Heart right ventricle (tissue), 16 donors: ENCODE measurements around the gene TMCC3. TPM values are rescaled to one million over a fixed set of nuclear protein-coding genes. Genes with fewer than 3 reads are reported as not detected.

Source experiments
- ATAC-seq, 8 donors: fragments of 200-7000 bp; cut with Tn5 transposase; one replicate each; pipeline ENCODE4 v1.9.1; 2020; ENCODE audit warnings: mild to moderate bottlenecking in 8 of 8, moderate library complexity in 8 of 8, moderate number of reproducible peaks in 1 of 8
- DNase-seq, 2 donors: peaks; one replicate each; pipeline ENCODE4 v3.0.0-alpha.2; 2020
- H3K27ac ChIP-seq, 10 donors: fragments of 200-600 bp; sonication (generic) in 2 of 10; one replicate each; pipeline versions ENCODE4 v1.5.0 to v1.8.0; 2020 to 2022; ENCODE audit warnings: mild to moderate bottlenecking in 3 of 10
- H3K27me3 ChIP-seq, 7 donors: fragments of 200-600 bp; one replicate each; pipeline ENCODE4 v1.8.0; 2021 to 2022; ENCODE audit warnings: mild to moderate bottlenecking in 2 of 7
- H3K36me3 ChIP-seq, 9 donors: fragments of 200-600 bp; sonication (generic) in 1 of 9; one replicate each; pipeline versions ENCODE4 v1.5.0 to v1.8.0; 2020 to 2022; ENCODE audit warnings: mild to moderate bottlenecking in 2 of 9
- H3K4me1 ChIP-seq, 9 donors: fragments of 200-600 bp; sonication (generic) in 1 of 9; one replicate each; pipeline versions ENCODE4 v1.5.0 to v1.8.0; 2020 to 2022; ENCODE audit warnings: mild to moderate bottlenecking in 4 of 9
- H3K4me3 ChIP-seq, 10 donors: fragments of 200-600 bp; sonication (generic) in 2 of 10; one replicate each; pipeline versions ENCODE4 v1.5.0 to v1.8.0; 2020 to 2022; ENCODE audit warnings: mild to moderate bottlenecking in 7 of 10, moderate library complexity in 2 of 10
- H3K9me3 ChIP-seq, 11 donors: fragments of 200-600 bp in 10 of 11; sonication (generic) in 2 of 11; one replicate each; pipeline versions ENCODE4 v1.5.0 to v1.8.0; 2013 to 2022; ENCODE audit warnings: mild to moderate bottlenecking in 2 of 11, control low read depth in 1 of 11, moderate library complexity in 1 of 11
- CTCF ChIP-seq, 9 donors: fragments of 200-600 bp; sonication (generic) in 2 of 9; IDR thresholded peaks; one replicate each; pipeline versions ENCODE4 v1.5.0 to v1.8.0; 2021 to 2022; ENCODE audit warnings: antibody characterized with exemption in 9 of 9, mild to moderate bottlenecking in 5 of 9, moderate library complexity in 1 of 9
- WGBS, 2 donors: extraction: QIAGEN DNeasy Blood & Tissue Kit; methylation state at CpG; one replicate each; pipeline ENCODE4 v1.1.7; 2013; ENCODE audit warnings: inconsistent platforms in 1 of 2; 5-methylcytosine and 5-hydroxymethylcytosine counted together
- intact Hi-C, 10 donors: fragments of 100-400 bp; cut with DNase I; formaldehyde crosslinking; loops; one replicate each; pipeline versions ENCODE4 v1.11.1 to v1.14.2; 2022
- polyA plus RNA-seq, 2 donors: library from polyadenylated mRNA; stranded (reverse); fragments of 200-250 nt; gene quantifications; one replicate each; pipeline ENCODE4 v1.2.3, GENCODE V29; 2013
- total RNA-seq, 10 donors: library from RNA; stranded (reverse); fragmentation: NEBNext Ultra II Directional in 3 of 10; extraction: Animal tissue kit (Norgen Biotek cat#: 25700) in 3 of 10; gene quantifications; one replicate each; pipeline versions ENCODE4 v1.2.1 to v1.2.4, GENCODE V29; 2021 to 2023
- donor health status: Arrhythmogenic right ventricular cardiomyopathy.
- donor health status: ischemic (EF 13 %, LVEDD 7.1; RV severe dilation, severe dysfunction).
- donor health status: healthy with polysubstance abuse.
- donor health status: DM: no; HTN: yes; CAD: no.
- donor health status: DM: no; HTN: no; CAD: no.
- donor health status: ischemic (EF 25% LVEDD 6.9; RV normal size, moderate dysfunction).
- donor health status: ischemic (EF 25% LVEDD 5.7; RV mildly dilated, moderate dysfunction).
- donor health status: healthy.
- donor health status: DM: yes; HTN: yes; CAD: no.
- donor health status: Ischemic cardiomyopathy.
- donor health status: ischemic (EF 35%, LVEDD 5.7; RV mildly dilated, moderate dysfunction).
- donor health status: nonischemic (EF 11% LVEDD 7.7; RV severe dilation, severe dysfunction).
- donor health status: DM: yes; HTN: yes; CAD: no.
- donor health status: PGD.
- donor health status: ischemic (EF 29% LVEDD 5.4; RV normal size, mild dysfunction).
- donor health status: nonischemic (EF 23%, LVEDD 6.1; RV moderate dilation, normal function).

Gene TMCC3
- total and polyA plus RNA-seq, 12 donors = 0.88 to 7.3 (median 3.0) TPM

- Histone ChIP-seq H3K36me3 (no peaks in the 10 kb centered on the region), H3K4me1 (peaks cover 0 to 49% (median 16%) of the 10 kb centered on the region in 9 donors), H3K27ac (peak overlapping the region; percentile 55 to 89 (median 74)), H3K27me3 (peaks cover 0 to 4% (median 0%) of the 10 kb centered on the region in 7 donors), H3K9me3 (no peaks in the 10 kb centered on the region), H3K4me3 (peak overlapping the region in 1 of 10 donors; percentile 6)
- no peak for TF ChIP-seq CTCF (IDR thresholded peaks at IDR 0.05)
- ATAC-seq = peak; percentile 70 to 95 (median 90)
- peak; percentile 14 to 69 for DNase-seq
- WGBS, 2 donors = 65 to 68% methylated on average over 14 of the region's 14 CpGs
- intact Hi-C loops = loop anchor here in 2 of 10 donors (5.0 to 10.0 kb wide), 3 partner anchors 35 to 67 kb away; partner anchors contain the start of gene TMCC3 (in 1 of the 2)
Measured at GRCh38 chr12:94587266-94588241, 62.8 kb downstream of the TMCC3 start.

- peaks cover 0 to 4% (median 0%) of the 10 kb centered on the region in 7 donors for H3K27me3 ChIP-seq
- peaks cover 0 to 40% (median 16%) of the 10 kb centered on the region in 9 donors for H3K4me1 ChIP-seq
- peak in 4 of 8 donors; percentile 17 to 39 (median 31) for ATAC-seq
- intact Hi-C loops = loop anchor here in 2 of 10 donors (5.0 to 10.0 kb wide), 3 partner anchors 36 to 68 kb away; partner anchors contain the start of gene TMCC3 (in 1 of the 2)
- no peak for DNase-seq
- 64 to 68% methylated on average over 8 of the region's 8 CpGs for WGBS, 2 donors
- TF ChIP-seq CTCF (IDR thresholded peaks at IDR 0.05) = no peak
- H3K36me3 ChIP-seq = peaks cover 0 to 6% (median 0%) of the 10 kb centered on the region in 9 donors
- H3K27ac ChIP-seq = peak overlapping the region in 9 of 10 donors; percentile 25 to 89 (median 72)
- H3K4me3 ChIP-seq = no peak overlapping the region
- no peaks in the 10 kb centered on the region for H3K9me3 ChIP-seq
Measured at GRCh38 chr12:94586589-94587259, 63.6 kb downstream of the TMCC3 start.

DNA sequence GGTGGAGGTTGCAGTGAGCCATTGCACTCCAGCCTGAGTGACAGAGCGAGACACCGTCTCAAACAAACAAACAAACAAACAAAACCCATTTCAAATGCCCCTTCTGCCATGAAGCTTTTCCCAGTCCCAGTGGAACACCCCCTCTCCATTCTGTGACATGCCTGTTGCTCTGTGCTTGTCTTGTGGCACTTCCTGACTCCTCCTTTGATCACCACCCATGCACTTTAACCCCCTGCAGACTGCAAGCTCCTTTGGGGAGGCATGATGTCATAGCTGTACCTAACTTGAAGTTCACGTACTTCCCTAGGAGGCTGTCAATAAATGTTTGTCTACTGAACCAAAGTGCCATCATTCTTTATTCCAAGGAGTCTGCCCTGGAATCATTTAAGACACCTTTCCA is 64.7 kb downstream of the TMCC3 start:
- no peak for DNase-seq
- Histone ChIP-seq H3K27ac (peak overlapping the region in 3 of 10 donors; percentile 72 to 89 (median 80)), H3K27me3 (peaks cover 0 to 4% (median 0%) of the 10 kb centered on the region in 7 donors), H3K36me3 (peaks cover 0 to 17% (median 0%) of the 10 kb centered on the region in 9 donors), H3K4me3 (no peak overlapping the region), H3K9me3 (no peaks in the 10 kb centered on the region), H3K4me1 (peaks cover 0 to 36% (median 16%) of the 10 kb centered on the region in 9 donors)
- 90 to 91% methylated on average over 3 of the region's 3 CpGs for WGBS, 2 donors
- intact Hi-C loops = loop anchor here in 2 of 10 donors (5.0 to 10.0 kb wide), 3 partner anchors 37 to 69 kb away; partner anchors contain the start of gene TMCC3 (in 1 of the 2)
- ATAC-seq = no peak
- TF ChIP-seq CTCF (IDR thresholded peaks at IDR 0.05) = no peak

GRCh38 chr12:94584377-94584776 is 66.0 kb downstream of the TMCC3 start:
- no peak overlapping the region for H3K27ac ChIP-seq
- H3K4me3 ChIP-seq = no peak overlapping the region
- intact Hi-C loops = loop anchor here in 1 of 10 donors (10.0 kb wide), 1 partner anchor 70 kb away; the partner anchor contains the start of gene TMCC3
- no peak for DNase-seq
- peaks cover 0 to 18% (median 0%) of the 10 kb centered on the region in 9 donors for H3K36me3 ChIP-seq
- no peak for TF ChIP-seq CTCF (IDR thresholded peaks at IDR 0.05)
- 74 to 78% methylated on average over 5 of the region's 5 CpGs for WGBS, 2 donors
- ATAC-seq = no peak
- no peaks in the 10 kb centered on the region for H3K27me3 ChIP-seq
- no peaks in the 10 kb centered on the region for H3K9me3 ChIP-seq
- peaks cover 0 to 36% (median 11%) of the 10 kb centered on the region in 9 donors for H3K4me1 ChIP-seq
